ENCODE measurements around the gene LANCL3. TPM values are rescaled to one million over a fixed set of nuclear protein-coding genes. Genes with fewer than 3 reads are reported as not detected.

LANCL3 gene
- total RNA-seq, 2 experiments from 2014 or later: 0.05 to 0.11 TPM

GRCh38 chrX:37594755-37595382 lies 23.4 kb downstream of the LANCL3 start:
- H3K27me3 Mint-ChIP-seq: no peaks in the 10 kb centered on the region
- Histone ChIP-seq H3K27me3 (ENCODE audit: control insufficient read depth in 1 of 2, insufficient read depth in 2 of 2, low read length in 2 of 2) (no peaks in the 10 kb centered on the region), H3K4me1 (ENCODE audit: insufficient read depth, low read length) (no peaks in the 10 kb centered on the region), H3K9me3 (ENCODE audit: control insufficient read depth in 1 of 2, insufficient read depth in 1 of 2, low read length in 2 of 2) (no peaks in the 10 kb centered on the region), H3K4me3 (ENCODE audit: low read length) (no peak overlapping the region), H3K36me3 (ENCODE audit: insufficient read depth, low read length) (no peaks in the 10 kb centered on the region), H3K27ac (ENCODE audit: low read depth in 1 of 2, low read length in 2 of 2) (no peak overlapping the region)
- no peak overlapping the region for H3K27ac Mint-ChIP-seq
- no peaks in the 10 kb centered on the region for H3K9me3 Mint-ChIP-seq
- ChIA-PET CTCF (interaction anchor here (1.1 kb wide), 1 partner anchor 30 kb away, joined by 3 read pairs; no protein-coding TSS in a partner anchor), POLR2A (no interaction called here)
- no peaks in the 10 kb centered on the region for H3K36me3 Mint-ChIP-seq (ENCODE audit: low read depth)
- intact Hi-C loops (cut with DNase I, micrococcal nuclease): no loop called here
- no peak for DNase-seq
- H3K4me3 Mint-ChIP-seq: no peak overlapping the region
- no peaks in the 10 kb centered on the region for H3K4me1 Mint-ChIP-seq (ENCODE audit: low read depth)
- ATAC-seq (ENCODE audit: poor library complexity): no peak
- TF ChIP-seq, protein P1, sequence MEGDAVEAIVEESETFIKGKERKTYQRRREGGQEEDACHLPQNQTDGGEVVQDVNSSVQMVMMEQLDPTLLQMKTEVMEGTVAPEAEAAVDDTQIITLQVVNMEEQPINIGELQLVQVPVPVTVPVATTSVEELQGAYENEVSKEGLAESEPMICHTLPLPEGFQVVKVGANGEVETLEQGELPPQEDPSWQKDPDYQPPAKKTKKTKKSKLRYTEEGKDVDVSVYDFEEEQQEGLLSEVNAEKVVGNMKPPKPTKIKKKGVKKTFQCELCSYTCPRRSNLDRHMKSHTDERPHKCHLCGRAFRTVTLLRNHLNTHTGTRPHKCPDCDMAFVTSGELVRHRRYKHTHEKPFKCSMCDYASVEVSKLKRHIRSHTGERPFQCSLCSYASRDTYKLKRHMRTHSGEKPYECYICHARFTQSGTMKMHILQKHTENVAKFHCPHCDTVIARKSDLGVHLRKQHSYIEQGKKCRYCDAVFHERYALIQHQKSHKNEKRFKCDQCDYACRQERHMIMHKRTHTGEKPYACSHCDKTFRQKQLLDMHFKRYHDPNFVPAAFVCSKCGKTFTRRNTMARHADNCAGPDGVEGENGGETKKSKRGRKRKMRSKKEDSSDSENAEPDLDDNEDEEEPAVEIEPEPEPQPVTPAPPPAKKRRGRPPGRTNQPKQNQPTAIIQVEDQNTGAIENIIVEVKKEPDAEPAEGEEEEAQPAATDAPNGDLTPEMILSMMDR (IDR thresholded peaks at IDR 0.05): no peak

DNA sequence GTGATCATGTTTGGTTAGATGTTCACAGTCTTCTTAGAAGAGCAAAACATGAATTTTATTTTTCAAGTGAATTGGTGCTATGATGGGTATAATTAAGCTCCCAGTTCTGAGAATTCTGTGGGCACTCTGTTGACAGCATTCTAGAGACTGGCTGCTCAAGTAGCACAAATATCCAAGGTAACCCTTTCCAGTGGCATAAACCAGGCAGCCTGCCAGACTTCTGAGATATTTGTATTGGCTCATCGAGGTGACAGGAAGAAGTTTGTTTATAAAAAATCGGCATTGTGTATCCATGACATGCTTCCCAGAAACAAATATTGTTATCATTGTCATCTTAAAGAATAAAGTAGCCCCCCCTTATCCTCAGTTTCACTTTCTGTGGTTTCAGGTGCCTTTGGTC lies 28.3 kb downstream of the LANCL3 start:
- Histone ChIP-seq H3K27me3 (ENCODE audit: control insufficient read depth in 1 of 2, insufficient read depth in 2 of 2, low read length in 2 of 2) (no peaks in the 10 kb centered on the region), H3K36me3 (ENCODE audit: insufficient read depth, low read length) (no peaks in the 10 kb centered on the region), H3K4me1 (ENCODE audit: insufficient read depth, low read length) (no peaks in the 10 kb centered on the region), H3K27ac (ENCODE audit: low read depth in 1 of 2, low read length in 2 of 2) (no peak overlapping the region), H3K4me3 (ENCODE audit: low read length) (no peak overlapping the region), H3K9me3 (ENCODE audit: control insufficient read depth in 1 of 2, insufficient read depth in 1 of 2, low read length in 2 of 2) (no peaks in the 10 kb centered on the region)
- H3K36me3 Mint-ChIP-seq (ENCODE audit: low read depth): no peaks in the 10 kb centered on the region
- DNase-seq (no peak), ATAC-seq (ENCODE audit: poor library complexity) (no peak)
- H3K4me3 Mint-ChIP-seq: no peak overlapping the region
- POLR2A ChIA-PET: no interaction called here
- TF ChIP-seq, protein P1 (IDR thresholded peaks at IDR 0.05): no peak
- H3K9me3 Mint-ChIP-seq: no peaks in the 10 kb centered on the region
- no peak overlapping the region for H3K27ac Mint-ChIP-seq
- intact Hi-C loops (cut with DNase I, micrococcal nuclease): no loop called here
- CTCF ChIA-PET: no interaction called here
- no peaks in the 10 kb centered on the region for H3K27me3 Mint-ChIP-seq
- no peaks in the 10 kb centered on the region for H3K4me1 Mint-ChIP-seq (ENCODE audit: low read depth)

- no peak overlapping the region for H3K27ac Mint-ChIP-seq
- CTCF ChIA-PET: no interaction called here
- Histone ChIP-seq H3K27me3 (ENCODE audit: control insufficient read depth in 1 of 2, insufficient read depth in 2 of 2, low read length in 2 of 2) (no peaks in the 10 kb centered on the region), H3K36me3 (ENCODE audit: insufficient read depth, low read length) (no peaks in the 10 kb centered on the region), H3K4me1 (ENCODE audit: insufficient read depth, low read length) (no peaks in the 10 kb centered on the region), H3K9me3 (ENCODE audit: control insufficient read depth in 1 of 2, insufficient read depth in 1 of 2, low read length in 2 of 2) (no peaks in the 10 kb centered on the region), H3K4me3 (ENCODE audit: low read length) (no peak overlapping the region), H3K27ac (ENCODE audit: low read depth in 1 of 2, low read length in 2 of 2) (no peak overlapping the region)
- H3K27me3 Mint-ChIP-seq: no peaks in the 10 kb centered on the region
- POLR2A ChIA-PET: no interaction called here
- no peak overlapping the region for H3K4me3 Mint-ChIP-seq
- H3K4me1 Mint-ChIP-seq (ENCODE audit: low read depth): no peaks in the 10 kb centered on the region
- H3K36me3 Mint-ChIP-seq (ENCODE audit: low read depth): no peaks in the 10 kb centered on the region
- TF ChIP-seq, protein P1 (IDR thresholded peaks at IDR 0.05): no peak
- H3K9me3 Mint-ChIP-seq: no peaks in the 10 kb centered on the region
- intact Hi-C loops (cut with DNase I, micrococcal nuclease): no loop called here
- DNase-seq (no peak), ATAC-seq (ENCODE audit: poor library complexity) (no peak)
Measured at GRCh38 chrX:37603938-37604409, 32.5 kb downstream of the LANCL3 start.

Measured in CD4-positive, alpha-beta T cell (primary cell).